Parathyroid adenoma (tissue), 2 donors: ENCODE measurements around the gene MGAT4B.
A peak's percentile ranks its signal among the peaks of the same experiment; 100 is the strongest.

Experiments used
- H2AFZ ChIP-seq: fragments of 300-600 bp; sonication (generic); one replicate; pipeline ENCODE4 v1.7.0; 2017; ENCODE audit warnings: antibody characterized with exemption, mild to moderate bottlenecking
- H3K27ac ChIP-seq: fragments of 300-600 bp; sonication (generic); one replicate; pipeline ENCODE4 v1.7.0; 2017
- H3K27me3 ChIP-seq: fragments of 300-600 bp; sonication (generic); one replicate; pipeline ENCODE4 v1.7.0; 2017; ENCODE audit warnings: low read length; ENCODE audit not compliant: control insufficient read depth, insufficient read depth
- H3K36me3 ChIP-seq: fragments of 300-600 bp; sonication (generic); one replicate; pipeline ENCODE4 v1.7.0; 2017; ENCODE audit warnings: low read length; ENCODE audit not compliant: control insufficient read depth, insufficient read depth
- H3K4me1 ChIP-seq: fragments of 300-600 bp; sonication (generic); one replicate; pipeline ENCODE4 v1.7.0; 2017; ENCODE audit warnings: control low read depth
- H3K4me2 ChIP-seq: fragments of 300-600 bp; sonication (generic); one replicate; pipeline ENCODE4 v1.7.0; 2017; ENCODE audit warnings: low read length
- H3K4me3 ChIP-seq: fragments of 300-600 bp; sonication (generic); one replicate; pipeline ENCODE4 v1.7.0; 2017; ENCODE audit warnings: low read depth, low read length
- H3K79me2 ChIP-seq: fragments of 300-600 bp; sonication (generic); one replicate; pipeline ENCODE4 v1.7.0; 2017; ENCODE audit warnings: control low read depth
- H3K9ac ChIP-seq: fragments of 300-600 bp; sonication (generic); one replicate; pipeline ENCODE4 v1.7.0; 2017; ENCODE audit warnings: mild to moderate bottlenecking
- H3K9me3 ChIP-seq: fragments of 300-600 bp; sonication (generic); one replicate; pipeline ENCODE4 v1.7.0; 2017; ENCODE audit warnings: low read length; ENCODE audit not compliant: control insufficient read depth
- CTCF ChIP-seq: fragments of 300-600 bp; sonication (generic); IDR thresholded peaks from one replicate; pipeline ENCODE4 v1.7.0; 2017; ENCODE audit warnings: antibody characterized with exemption, mild to moderate bottlenecking
- donor health status: primary hyperparathyroidism.

MGAT4B gene

GRCh38 chr5:179802950-179803562 is 3.6 kb downstream of the MGAT4B start:
- Histone ChIP-seq H3K4me3 (no peak overlapping the region), H3K79me2 (peaks cover 27% of the 10 kb centered on the region), H3K4me2 (no peak overlapping the region), H3K27me3 (no peaks in the 10 kb centered on the region), H3K4me1 (peaks cover 11% of the 10 kb centered on the region), H3K27ac (no peak overlapping the region), H3K9me3 (no peaks in the 10 kb centered on the region), H3K9ac (no peak overlapping the region), H3K36me3 (no peaks in the 10 kb centered on the region), H2AFZ (no peak overlapping the region)
- TF ChIP-seq CTCF: no peak

- no peak overlapping the region for H3K9ac ChIP-seq
- H3K27ac ChIP-seq: no peak overlapping the region
- H3K4me3 ChIP-seq: no peak overlapping the region
- no peak overlapping the region for H3K4me2 ChIP-seq
- no peaks in the 10 kb centered on the region for H3K27me3 ChIP-seq
- H3K4me1 ChIP-seq: peaks cover 11% of the 10 kb centered on the region
- peaks cover 27% of the 10 kb centered on the region for H3K79me2 ChIP-seq
- no peak for TF ChIP-seq CTCF
- no peaks in the 10 kb centered on the region for H3K9me3 ChIP-seq
- no peak overlapping the region for H2AFZ ChIP-seq
- H3K36me3 ChIP-seq: no peaks in the 10 kb centered on the region
These were observed 4.3 kb downstream of the MGAT4B start for GRCh38 chr5:179802207-179802883.

- H3K4me1 ChIP-seq: peaks cover 11% of the 10 kb centered on the region
- no peaks in the 10 kb centered on the region for H3K36me3 ChIP-seq
These were observed 5.1 kb downstream of the MGAT4B start for GRCh38 chr5:179801304-179802206.

GRCh38 chr5:179800696-179801201 is 5.9 kb downstream of the MGAT4B start:
- H3K79me2 ChIP-seq: peaks cover 27% of the 10 kb centered on the region
- H3K4me2 ChIP-seq: no peak overlapping the region
- no peaks in the 10 kb centered on the region for H3K9me3 ChIP-seq
- no peak overlapping the region for H3K9ac ChIP-seq
- no peaks in the 10 kb centered on the region for H3K36me3 ChIP-seq
- peaks cover 11% of the 10 kb centered on the region for H3K4me1 ChIP-seq
- no peaks in the 10 kb centered on the region for H3K27me3 ChIP-seq
- no peak overlapping the region for H3K27ac ChIP-seq
- no peak overlapping the region for H3K4me3 ChIP-seq
- TF ChIP-seq CTCF: no peak
- no peak overlapping the region for H2AFZ ChIP-seq

More at GRCh38 chr5:179801304-179802206, 5.1 kb downstream of the MGAT4B start:
- no peak overlapping the region for H3K27ac ChIP-seq
- no peaks in the 10 kb centered on the region for H3K27me3 ChIP-seq
- no peak overlapping the region for H2AFZ ChIP-seq
- no peak overlapping the region for H3K4me2 ChIP-seq
- no peaks in the 10 kb centered on the region for H3K9me3 ChIP-seq
- no peak overlapping the region for H3K4me3 ChIP-seq
- H3K79me2 ChIP-seq: peaks cover 27% of the 10 kb centered on the region
- TF ChIP-seq CTCF: peak; percentile 87
- H3K9ac ChIP-seq: no peak overlapping the region
